Measurements from ENCODE around the gene INPP5E. TPM values are rescaled to one million over a fixed set of nuclear protein-coding genes. Genes with fewer than 3 reads are reported as not detected.

Gene INPP5E
- total RNA-seq, 6 experiments from 2014 or later: 5.9 to 7.6 (median 6.0) TPM

GRCh38 chr9:136443087-136443486, 3.4 kb upstream of the INPP5E start:
- Histone ChIP-seq H3K4me3 (no peak overlapping the region), H3K27ac (peak overlapping the region in 1 of 3 donors; percentile 86), H3K4me1 (peaks cover 0 to 43% (median 19%) of the 10 kb centered on the region in 4 donors), H3K27me3 (no peaks in the 10 kb centered on the region), H3K36me3 (peaks cover 4 to 57% (median 41%) of the 10 kb centered on the region in 4 donors), H3K9me3 (no peaks in the 10 kb centered on the region)
- intact Hi-C loops (cut with DNase I): no loop called here
- DNase-seq (no peak), ATAC-seq (no peak)
- no peak for TF ChIP-seq POLR2A (IDR thresholded peaks at IDR 0.05)
- TF ChIP-seq CTCF (IDR thresholded peaks at IDR 0.05): no peak
- 94% methylated on average over 10 of the region's 15 CpGs for WGBS (ENCODE audit: insufficient coverage, low coverage, low lambda C conversion rate, missing lambda C conversion rate)

GRCh38 chr9:136442265-136442664, 2.6 kb upstream of the INPP5E start:
- peak overlapping the region in 2 of 3 donors; percentile 49 to 86 for H3K27ac ChIP-seq
- intact Hi-C loops (cut with DNase I): no loop called here
- ATAC-seq: no peak
- H3K27me3 ChIP-seq: no peaks in the 10 kb centered on the region
- peaks cover 0 to 51% (median 21%) of the 10 kb centered on the region in 4 donors for H3K4me1 ChIP-seq
- TF ChIP-seq POLR2A (IDR thresholded peaks at IDR 0.05): no peak
- no peak for TF ChIP-seq CTCF (IDR thresholded peaks at IDR 0.05)
- no peaks in the 10 kb centered on the region for H3K9me3 ChIP-seq
- DNase-seq: no peak
- H3K36me3 ChIP-seq: peaks cover 4 to 49% (median 33%) of the 10 kb centered on the region in 4 donors
- no peak overlapping the region for H3K4me3 ChIP-seq
- WGBS (ENCODE audit: insufficient coverage, low coverage, low lambda C conversion rate, missing lambda C conversion rate): no CpG with 5 or more reads among the region's 5 CpGs

- Histone ChIP-seq H3K27ac (peak overlapping the region in 2 of 3 donors; percentile 49 to 86), H3K4me3 (no peak overlapping the region), H3K9me3 (no peaks in the 10 kb centered on the region), H3K36me3 (peaks cover 4 to 44% (median 28%) of the 10 kb centered on the region in 4 donors), H3K27me3 (no peaks in the 10 kb centered on the region), H3K4me1 (peaks cover 0 to 56% (median 21%) of the 10 kb centered on the region in 4 donors)
- ATAC-seq (peak; percentile 65 to 77 (median 74)), DNase-seq (peak; percentile 74 to 92 (median 91))
- 53% methylated on average over 5 of the region's 17 CpGs for WGBS (ENCODE audit: insufficient coverage, low coverage, low lambda C conversion rate, missing lambda C conversion rate)
- TF ChIP-seq CTCF (IDR thresholded peaks at IDR 0.05) (no peak), POLR2A (IDR thresholded peaks at IDR 0.05) (peak; percentile 23)
- intact Hi-C loops (cut with DNase I): no loop called here
Observed at GRCh38 chr9:136441681-136442245, 2.1 kb upstream of the INPP5E start.

- H3K27me3 ChIP-seq: no peaks in the 10 kb centered on the region
- WGBS (ENCODE audit: insufficient coverage, low coverage, low lambda C conversion rate, missing lambda C conversion rate): 76% methylated on average over 11 of the region's 15 CpGs
Observed at GRCh38 chr9:136441191-136441680, 1.6 kb upstream of the INPP5E start.

More at GRCh38 chr9:136441191-136441680, 1.6 kb upstream of the INPP5E start:
- intact Hi-C loops (cut with DNase I): no loop called here
- no peaks in the 10 kb centered on the region for H3K9me3 ChIP-seq
- peak overlapping the region in 2 of 3 donors; percentile 49 to 86 for H3K27ac ChIP-seq
- peaks cover 0 to 56% (median 21%) of the 10 kb centered on the region in 4 donors for H3K4me1 ChIP-seq
- ATAC-seq (no peak), DNase-seq (no peak)
- no peak overlapping the region for H3K4me3 ChIP-seq
- TF ChIP-seq CTCF (IDR thresholded peaks at IDR 0.05) (no peak), POLR2A (IDR thresholded peaks at IDR 0.05) (no peak)
- H3K36me3 ChIP-seq: peaks cover 4 to 39% (median 24%) of the 10 kb centered on the region in 4 donors

Measured in right lobe of liver (tissue), 6 donors.